GM13976 (cell line): Measurements from ENCODE around the gene TAF1D.

Experiments used
- DNase-seq: peaks from one replicate; pipeline ENCODE4 v3.0.0; 2012; ENCODE audit warnings: low spot score
- CTCF ChIP-seq: IDR thresholded peaks from 2 replicates; pipeline ENCODE4 v1.5.1; 2012; ENCODE audit warnings: borderline replicate concordance, mild to moderate bottlenecking; ENCODE audit not compliant: insufficient read depth; ENCODE audit errors: extremely low read depth, missing control alignments, control extremely low read depth
- in situ Hi-C: fragments of 300-500 bp; cut with MboI; formaldehyde crosslinking; loops from one replicate; pipeline ENCODE4 v1.12.0; 2022; ENCODE audit warnings: low sequenced_read_pairs, mixed read lengths, inconsistent platforms; ENCODE audit not compliant: unreplicated experiment

The TAF1D gene

GRCh38 chr11:93773601-93774200, 32.4 kb upstream of the TAF1D start:
- no peak for DNase-seq
- no peak for TF ChIP-seq CTCF
- in situ Hi-C loops, result no loop called here

DNA sequence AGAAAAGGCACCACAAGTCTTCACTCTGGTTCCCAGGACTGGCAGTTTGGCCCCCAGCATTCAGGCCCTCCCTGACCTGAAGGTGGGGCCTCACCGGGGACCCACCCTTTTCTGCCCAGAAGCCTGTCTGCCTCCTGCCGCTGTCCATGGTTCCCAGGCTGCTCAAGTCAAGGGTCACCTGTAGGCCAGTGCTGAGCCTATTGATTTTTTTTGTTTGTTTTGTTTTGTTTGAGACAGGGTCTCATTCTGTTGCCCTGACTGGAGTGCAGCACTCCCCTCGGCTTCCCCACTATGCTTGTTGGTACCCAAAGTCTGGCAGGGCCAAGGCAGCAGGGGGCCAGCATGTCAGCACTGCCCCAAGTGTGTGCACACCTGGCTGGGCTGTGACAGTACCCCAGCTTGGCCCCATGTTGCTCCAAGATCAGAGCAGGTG, 31.8 kb upstream of the TAF1D start:
- in situ Hi-C loops, result no loop called here
- no peak for DNase-seq
- TF ChIP-seq CTCF, result no peak

DNA sequence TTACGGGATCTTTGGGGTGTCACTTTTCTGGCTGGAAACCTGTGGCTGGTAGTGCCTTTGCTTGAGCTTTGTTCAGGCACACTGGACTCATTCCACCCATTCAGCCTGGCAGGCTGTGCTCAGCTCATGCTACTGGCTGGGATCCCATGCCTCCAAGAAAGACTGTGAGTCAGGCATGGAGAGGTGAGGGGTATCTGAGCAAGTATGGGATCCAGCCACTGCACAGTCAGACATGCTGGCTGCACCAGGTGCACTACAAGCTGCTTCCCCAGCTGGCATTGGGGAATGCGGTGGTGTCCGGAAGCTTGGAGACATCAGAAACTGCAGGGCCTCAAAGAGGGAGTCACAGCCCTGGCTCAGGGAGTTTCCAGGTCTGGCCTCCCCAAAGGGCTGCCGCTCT, 30.8 kb upstream of the TAF1D start:
- TF ChIP-seq CTCF, result no peak
- in situ Hi-C loops, result no loop called here
- no peak for DNase-seq

DNA sequence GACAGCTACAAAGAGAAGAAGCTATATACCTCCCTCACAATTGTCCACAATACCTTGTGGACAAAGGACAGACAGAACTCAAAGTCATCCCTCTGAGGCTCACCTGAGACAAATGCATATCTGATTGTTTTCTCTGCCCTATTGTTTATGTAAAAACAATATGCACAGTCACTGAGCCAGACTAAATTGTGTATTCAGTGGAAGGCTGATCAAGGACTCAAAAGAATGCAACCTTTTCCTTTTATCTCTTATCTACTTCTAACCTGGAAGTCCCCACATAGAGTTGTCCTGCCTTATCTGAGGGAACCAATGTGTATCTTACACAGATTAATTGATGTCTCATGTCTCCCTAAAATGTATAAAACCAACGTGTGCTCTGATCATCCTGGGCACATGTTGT, 28.9 kb upstream of the TAF1D start:
- no peak for TF ChIP-seq CTCF
- in situ Hi-C loops, result no loop called here
- DNase-seq, result no peak

DNA sequence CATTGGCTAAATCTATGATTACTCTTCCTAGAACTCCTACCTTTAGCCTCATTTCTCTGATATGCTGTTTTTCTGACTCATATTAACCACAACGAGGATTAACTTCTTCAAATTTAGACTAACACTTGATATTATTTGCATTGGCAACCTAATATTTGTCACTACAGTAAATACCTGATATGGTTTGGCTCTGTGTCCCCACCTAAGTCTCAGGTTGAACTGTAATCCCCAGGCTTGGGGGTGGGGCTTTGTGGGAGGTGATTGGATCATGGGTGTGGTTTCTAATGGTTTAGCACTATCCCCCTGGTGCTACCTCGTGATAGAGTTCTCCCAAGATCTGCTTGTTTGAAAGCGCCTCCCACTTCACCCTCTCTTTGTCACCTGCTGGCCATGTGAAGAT, 25.7 kb upstream of the TAF1D start:
- DNase-seq, result no peak

DNA sequence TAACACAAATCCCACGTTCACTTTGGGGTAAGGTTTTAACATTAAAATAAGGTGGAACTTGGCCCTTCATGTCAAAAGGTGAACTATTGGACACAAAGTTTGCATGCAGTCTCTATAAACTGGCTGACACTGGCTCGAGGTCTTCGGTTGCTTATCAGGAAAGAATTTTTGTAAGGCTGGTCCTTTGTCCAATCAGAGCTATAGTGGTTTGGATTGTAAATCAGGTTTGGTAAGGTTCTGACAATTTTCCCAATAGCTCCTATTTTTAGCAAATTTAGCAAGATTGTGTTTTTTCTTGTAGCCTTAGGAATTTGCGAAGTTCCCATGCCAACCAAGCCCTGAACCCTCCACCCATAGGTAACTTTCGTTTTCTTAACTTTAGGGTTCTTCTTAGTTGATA, 25.2 kb upstream of the TAF1D start:
- TF ChIP-seq CTCF, result no peak
- no peak for DNase-seq
- in situ Hi-C loops, result no loop called here

More for the DNA sequence above, 25.7 kb upstream of the TAF1D start:
- in situ Hi-C loops, result no loop called here
- no peak for TF ChIP-seq CTCF
